ENCODE results near the gene PKNOX1.
"Not testable (repeated sequence)": the region's sequence is repeated elsewhere in the genome, so short reads cannot be mapped to it uniquely, and the experiment has no call there.

DNA sequence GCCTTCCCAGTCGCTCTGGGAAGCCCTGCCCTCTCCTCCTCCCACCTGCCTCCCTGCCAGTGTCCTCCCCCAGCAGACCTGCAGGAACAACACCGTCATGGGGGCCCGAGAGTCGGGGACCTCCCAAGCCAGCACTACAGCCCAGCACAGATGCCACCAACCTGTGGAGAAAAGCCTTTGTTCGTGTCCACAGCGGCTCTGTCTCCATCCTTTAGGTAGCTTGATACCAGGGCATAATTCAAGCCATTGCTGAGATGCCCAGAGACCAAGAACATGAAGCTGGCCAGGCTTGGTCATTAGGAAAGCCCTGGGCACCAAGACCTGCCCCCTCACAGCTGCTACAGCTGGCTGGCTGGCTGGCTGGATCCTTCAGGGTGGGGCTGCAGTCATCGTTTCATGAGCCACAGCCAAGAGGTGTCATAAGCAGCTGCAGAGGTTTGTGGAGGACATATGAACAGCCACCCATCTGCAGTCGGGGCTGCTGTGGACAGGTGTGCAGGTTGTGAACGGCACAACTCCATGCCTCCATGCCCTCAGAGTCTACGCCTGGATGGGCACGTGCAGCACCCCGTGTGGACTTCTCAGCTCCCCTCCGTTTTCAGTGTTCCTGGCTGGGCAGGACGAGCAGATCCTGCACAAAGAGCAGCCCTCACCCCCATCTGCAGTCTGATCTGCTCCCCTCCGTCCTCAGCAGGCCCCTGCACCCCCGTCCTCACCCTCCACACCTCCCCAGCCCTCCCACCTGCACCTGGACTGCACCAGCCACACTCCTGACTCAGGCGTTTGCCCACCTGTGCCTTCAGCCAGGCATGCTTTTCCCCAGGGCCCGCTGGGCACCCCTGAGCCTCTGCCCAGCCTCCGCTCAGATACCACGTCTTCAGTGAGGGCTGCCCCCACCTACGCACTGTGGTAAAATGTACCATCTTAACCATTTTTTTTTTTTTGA, 71.8 kb downstream of the PKNOX1 start:
- TF ChIP-seq EZH2 (IDR thresholded peaks at IDR 0.05); POLR2AphosphoS5 (IDR thresholded peaks at IDR 0.05; ENCODE audit: borderline replicate concordance, low read depth, low read length): not testable (repeated sequence)
